D341Med (cell line): ENCODE data around the gene LCN15.
"Not testable (repeated sequence)": the region's sequence is repeated elsewhere in the genome, so short reads cannot be mapped to it uniquely, and the experiment has no call there.

Experiments used
- DNase-seq: peaks from one replicate; pipeline ENCODE4 v3.0.0; 2012; ENCODE audit warnings: low spot score

The LCN15 gene

DNA sequence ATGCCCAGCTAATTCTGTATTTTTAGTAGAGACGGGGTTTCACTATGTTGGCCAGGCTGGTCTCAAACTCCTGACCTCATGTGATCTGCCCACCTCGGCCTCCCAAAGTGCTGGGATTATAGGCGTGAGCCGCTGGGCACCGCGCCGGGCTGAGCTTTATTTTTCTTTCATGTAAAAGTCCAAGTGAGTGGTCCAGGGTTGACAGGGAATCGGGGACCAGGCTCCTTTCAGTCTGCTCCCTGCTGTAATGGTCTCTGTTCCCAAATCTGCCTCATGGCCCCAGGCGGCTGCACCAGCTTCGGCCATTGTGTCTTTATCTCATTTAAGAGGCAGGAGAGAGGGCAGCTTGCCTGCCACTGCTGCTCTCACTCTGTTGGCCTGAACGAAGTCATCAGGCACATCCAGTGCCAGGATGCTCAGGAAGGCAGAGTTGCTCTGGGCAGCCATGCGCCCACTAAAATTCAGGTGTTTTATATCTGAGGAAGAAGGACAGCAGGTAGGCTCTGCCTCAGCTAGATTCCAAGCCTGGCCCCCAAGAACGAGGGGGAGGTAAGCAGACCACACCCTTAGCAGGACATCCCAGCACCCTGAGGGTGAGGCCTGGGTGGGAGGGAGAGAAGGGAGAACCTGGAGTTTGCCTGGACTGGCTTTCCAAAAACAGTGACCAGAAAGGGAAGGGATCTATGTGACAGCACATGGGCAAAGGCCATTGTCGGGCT is 30.1 kb upstream of the LCN15 start:
- DNase-seq: no peak

- no peak for DNase-seq
These were observed 29.0 kb upstream of the LCN15 start for GRCh38 chr9:136793086-136793946.

DNA sequence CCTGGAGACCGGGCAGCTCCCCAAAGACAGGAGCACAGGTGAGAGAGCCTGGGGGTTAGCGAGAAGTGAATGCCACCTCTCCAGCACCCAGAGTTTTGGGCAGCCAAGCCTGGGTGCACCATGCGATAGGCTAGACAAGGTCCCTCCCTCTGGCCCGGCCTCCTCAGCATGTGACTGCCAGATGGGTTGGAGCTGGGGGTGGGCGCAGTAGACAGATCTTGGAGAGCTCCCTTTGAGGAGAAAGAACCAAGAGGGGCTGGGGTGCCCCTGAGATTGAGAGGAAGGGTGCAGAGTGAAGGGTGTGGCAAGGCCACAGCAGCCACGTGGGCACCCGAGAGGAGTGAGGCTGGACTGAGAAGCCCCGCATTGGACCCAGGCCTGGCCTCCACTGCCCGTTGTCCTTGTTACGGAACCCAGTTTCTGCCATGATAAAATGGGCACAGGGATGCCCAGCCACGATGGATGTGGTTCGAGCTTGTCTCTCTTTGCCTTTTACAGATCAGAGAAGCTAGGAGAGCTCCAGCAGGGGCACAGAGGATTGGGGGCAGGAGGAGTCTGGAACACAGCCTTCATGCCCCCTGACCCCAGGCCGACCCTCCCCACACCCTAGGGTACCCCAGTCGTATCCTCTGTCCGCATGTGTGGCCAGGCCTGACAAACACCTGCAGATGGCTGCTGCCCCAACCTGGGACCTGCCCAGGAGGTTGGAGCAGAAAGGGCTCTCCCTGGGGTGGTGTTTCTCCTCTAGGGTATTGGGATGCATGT is 28.2 kb upstream of the LCN15 start:
- no peak for DNase-seq

DNA sequence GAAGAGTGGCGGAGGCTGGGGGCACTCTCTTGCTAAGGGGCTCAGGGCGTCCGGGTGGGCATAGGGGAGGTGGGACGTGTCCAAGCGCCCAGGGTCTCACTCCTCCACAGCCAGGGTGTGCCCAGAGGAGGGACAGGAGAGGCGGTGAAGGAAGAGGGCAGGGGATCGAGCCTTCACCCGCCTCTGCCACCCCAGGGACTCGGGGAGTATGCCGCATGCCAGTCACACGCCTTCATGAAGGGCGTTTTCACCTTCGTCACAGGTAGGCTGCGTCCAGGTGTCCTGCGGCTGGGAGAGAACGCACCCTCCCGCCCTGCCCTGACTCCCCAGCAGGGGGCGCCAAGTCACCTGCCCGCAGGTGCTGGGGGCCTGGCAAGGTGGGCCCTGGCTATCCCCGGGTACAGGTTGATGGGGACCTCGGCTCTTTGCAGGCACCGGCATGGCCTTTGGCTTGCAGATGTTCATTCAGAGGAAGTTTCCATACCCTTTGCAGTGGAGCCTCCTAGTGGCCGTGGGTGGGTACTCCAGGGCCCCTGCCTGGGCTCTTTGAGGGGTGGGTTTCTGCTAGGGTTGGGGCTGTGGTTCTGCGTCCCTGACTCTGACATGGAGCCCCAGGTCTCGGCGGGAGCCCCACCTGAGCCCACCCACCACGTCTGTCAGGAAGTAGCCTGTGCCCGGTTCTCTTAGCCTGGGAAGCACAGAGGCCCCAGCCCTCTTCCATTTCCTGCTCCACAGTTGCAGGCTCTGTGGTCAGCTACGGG is 27.4 kb upstream of the LCN15 start:
- peak; percentile 59 for DNase-seq

GRCh38 chr9:136790640-136791515 is 26.6 kb upstream of the LCN15 start, which contains the start of gene TMEM141:
Gene TMEM141 (plus strand): TSS chr9:136791344. CDS start chr9:136791371, 27 bp downstream.
- peak; percentile 97 for DNase-seq

- no peak for DNase-seq
These were observed 25.2 kb upstream of the LCN15 start for GRCh38 chr9:136789523-136789937.

GRCh38 chr9:136788644-136789522 is 24.6 kb upstream of the LCN15 start:
- not testable (repeated sequence) for DNase-seq

DNA sequence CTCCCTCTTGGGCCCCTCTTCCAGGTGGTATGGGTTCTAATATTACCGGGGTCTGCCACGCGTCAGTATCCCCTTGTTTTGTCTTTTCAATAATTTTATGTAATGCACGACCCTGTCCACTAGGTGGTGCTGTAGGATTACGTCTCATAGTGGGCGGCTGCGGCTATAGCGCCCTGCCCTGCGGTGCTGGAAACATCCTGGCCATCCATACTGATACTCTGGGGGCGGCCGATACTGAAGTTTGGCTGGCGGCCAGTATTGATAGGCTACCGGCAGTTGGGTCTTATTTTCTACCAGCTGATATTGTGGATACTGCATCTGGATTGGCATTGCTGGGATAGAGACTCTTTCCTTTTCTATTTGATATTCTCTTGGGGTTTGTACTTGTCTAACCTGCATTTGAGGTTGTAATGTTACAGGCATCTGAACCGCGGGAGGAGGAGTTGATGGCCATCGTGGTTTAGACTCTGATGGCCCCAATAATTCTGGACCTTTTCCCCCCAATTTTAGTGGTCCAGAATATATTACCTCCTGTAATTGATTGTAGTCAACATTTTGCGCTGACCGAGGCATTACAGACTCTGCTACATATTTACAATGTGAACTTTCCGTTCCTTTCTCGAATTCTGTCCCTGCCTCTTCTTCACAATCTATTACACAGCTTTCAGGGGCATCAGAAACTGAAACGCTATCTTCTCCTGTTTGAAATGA is 23.5 kb upstream of the LCN15 start:
- peak; percentile 79 for DNase-seq

DNA sequence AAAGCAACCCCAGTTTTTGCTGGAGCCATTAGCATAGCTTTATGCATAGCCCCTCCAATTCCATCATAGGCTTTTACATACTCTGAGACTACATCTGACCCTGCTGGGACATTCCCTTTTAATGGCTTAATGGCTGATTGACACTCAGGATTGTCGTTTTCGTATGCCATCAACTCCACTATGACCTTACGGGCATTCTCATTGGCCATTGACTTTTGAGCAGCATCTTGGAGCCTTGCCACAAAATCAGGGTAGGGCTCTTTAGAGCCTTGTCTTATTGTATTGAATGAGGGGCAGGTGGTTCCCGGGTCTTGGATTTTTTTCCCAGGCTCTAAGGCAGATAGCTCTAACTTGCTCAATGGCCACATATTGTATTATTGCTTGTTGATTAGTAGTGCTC is 22.7 kb upstream of the LCN15 start:
- DNase-seq: not testable (repeated sequence)

GRCh38 chr9:136786451-136786850 is 22.1 kb upstream of the LCN15 start:
- DNase-seq: no peak

GRCh38 chr9:136785565-136786355 is 21.4 kb upstream of the LCN15 start:
- DNase-seq: not testable (repeated sequence)

DNA sequence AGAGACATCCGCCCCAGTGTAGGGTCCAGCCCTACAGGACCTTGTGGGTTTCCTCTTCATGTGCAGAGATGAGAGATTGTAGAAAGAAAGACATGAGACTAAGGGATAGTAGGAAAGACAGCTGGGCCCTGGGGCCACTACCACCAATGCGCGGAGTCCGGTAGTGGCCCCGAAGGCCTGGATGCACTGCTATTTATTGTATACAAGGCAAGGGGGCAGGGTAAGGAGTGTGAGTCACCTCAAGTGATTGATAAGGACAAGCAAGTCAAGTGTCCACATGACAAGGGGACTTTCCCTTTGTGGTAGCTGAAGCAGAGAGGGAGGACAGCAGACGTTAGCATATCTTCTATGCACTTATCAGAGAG is 20.7 kb upstream of the LCN15 start:
- no peak for DNase-seq

- DNase-seq: no peak
These were observed 20.1 kb upstream of the LCN15 start for GRCh38 chr9:136784249-136784996.

- no peak for DNase-seq
These were observed 18.1 kb upstream of the LCN15 start for GRCh38 chr9:136782452-136782851.

- DNase-seq: no peak
These were observed 15.5 kb upstream of the LCN15 start for GRCh38 chr9:136779808-136780207.

- DNase-seq: no peak
These were observed 13.0 kb upstream of the LCN15 start for GRCh38 chr9:136777359-136777758.

- no peak for DNase-seq
These were observed 12.6 kb upstream of the LCN15 start for GRCh38 chr9:136776947-136777346.

DNA sequence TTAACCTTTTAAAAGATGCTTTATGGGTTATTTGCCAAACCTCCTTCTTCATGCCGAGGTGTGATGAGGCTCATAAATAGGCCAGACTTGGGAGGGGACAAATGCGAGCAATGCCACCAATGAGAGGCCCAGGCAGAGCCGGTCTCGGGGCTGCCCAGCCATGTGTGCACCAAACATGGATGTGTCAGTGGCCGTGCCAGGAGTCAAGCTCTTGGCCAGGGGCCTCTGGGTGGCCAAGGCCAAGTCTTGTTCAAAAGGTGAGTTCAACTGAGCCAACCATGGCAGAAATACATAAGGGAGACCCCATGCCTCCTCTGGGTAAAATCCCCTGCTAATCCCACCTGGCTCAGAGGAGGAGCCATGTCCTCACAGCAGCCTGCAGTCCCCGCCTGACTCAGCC is 10.9 kb upstream of the LCN15 start:
- DNase-seq: no peak
